DMS114 treated with DMSO at 0.1 percent for 48 hours (cell line): Measurements from ENCODE around the gene TREX2.

Experiments
- DNase-seq: peaks from one replicate; lab custom pipeline; 2025; ENCODE audit not compliant: unreplicated experiment; lab: John Stamatoyannopoulos, UW

Gene TREX2, protein sequence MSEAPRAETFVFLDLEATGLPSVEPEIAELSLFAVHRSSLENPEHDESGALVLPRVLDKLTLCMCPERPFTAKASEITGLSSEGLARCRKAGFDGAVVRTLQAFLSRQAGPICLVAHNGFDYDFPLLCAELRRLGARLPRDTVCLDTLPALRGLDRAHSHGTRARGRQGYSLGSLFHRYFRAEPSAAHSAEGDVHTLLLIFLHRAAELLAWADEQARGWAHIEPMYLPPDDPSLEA

GRCh38 chrX:153445856-153446635 lies at the start of gene TREX2:
Gene TREX2, minus strand, starts transcription at chrX:153446056. Its CDS starts 626 bp downstream, at chrX:153445430.
- no peak for DNase-seq

DNA sequence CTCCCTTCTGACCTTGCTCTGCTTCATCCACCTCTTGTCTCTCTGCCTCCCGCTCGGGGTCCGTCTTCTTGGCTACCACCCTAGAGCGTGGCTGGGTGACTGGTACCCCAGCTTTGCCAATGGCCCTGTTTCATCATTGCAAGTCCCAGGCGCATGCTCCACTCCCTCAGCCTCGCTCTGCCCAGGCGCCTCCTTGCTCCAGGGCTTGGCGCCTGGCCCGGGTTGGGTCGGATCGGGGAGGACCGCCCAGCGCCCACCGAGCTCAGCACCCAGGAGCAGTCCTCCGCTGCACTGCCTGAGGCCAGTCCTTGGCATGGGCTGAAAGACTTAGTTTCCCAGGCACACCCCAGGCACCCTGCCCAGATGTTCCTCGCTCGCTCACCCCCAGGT lies 49.5 kb upstream of the TREX2 start:
- DNase-seq = no peak

DNA sequence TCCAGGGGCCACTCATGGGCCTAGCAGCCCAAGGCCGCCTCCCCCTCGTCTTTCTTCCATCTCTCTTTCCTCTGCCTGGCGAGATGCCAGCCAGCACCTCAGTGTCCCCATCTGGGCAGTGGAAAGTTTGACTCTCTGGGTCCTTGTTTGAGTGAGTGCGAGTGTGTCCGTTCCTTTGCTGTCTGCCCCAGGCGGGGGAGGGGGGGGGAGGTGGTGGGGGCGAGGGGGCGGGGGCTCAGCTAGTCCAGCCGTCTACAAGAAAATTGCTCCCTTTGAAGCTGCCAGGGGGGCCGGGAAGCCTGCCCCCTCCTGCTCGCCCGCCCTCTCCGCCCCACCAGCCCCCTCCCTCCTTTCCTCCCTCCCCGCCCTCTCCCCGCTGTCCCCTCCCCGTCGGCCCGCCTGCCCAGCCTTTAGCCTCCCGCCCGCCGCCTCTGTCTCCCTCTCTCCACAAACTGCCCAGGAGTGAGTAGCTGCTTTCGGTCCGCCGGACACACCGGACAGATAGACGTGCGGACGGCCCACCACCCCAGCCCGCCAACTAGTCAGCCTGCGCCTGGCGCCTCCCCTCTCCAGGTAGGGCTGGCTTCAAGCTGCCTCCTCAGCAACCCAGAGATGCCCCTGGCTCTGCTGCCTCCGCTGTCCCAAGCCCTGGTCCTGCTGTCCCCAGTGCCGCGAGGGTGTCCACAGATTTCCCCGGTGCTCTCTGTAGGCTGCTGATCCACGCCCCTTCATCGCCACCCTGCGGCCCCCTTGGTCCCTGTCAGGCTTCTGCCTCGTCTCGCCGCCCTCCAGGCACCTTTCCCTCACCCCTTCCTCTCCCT lies 48.9 kb upstream of the TREX2 start, which contains the start of gene BGN:
Gene BGN (plus strand): TSS at position 440 of the 821 bp plus-strand sequence. CDS start 9,652 bp downstream, outside the sequence.
- no peak for DNase-seq

GRCh38 chrX:153494061-153494460 lies 48.2 kb upstream of the TREX2 start:
- DNase-seq = no peak

GRCh38 chrX:153493085-153493484 lies 47.2 kb upstream of the TREX2 start:
- no peak for DNase-seq

DNA sequence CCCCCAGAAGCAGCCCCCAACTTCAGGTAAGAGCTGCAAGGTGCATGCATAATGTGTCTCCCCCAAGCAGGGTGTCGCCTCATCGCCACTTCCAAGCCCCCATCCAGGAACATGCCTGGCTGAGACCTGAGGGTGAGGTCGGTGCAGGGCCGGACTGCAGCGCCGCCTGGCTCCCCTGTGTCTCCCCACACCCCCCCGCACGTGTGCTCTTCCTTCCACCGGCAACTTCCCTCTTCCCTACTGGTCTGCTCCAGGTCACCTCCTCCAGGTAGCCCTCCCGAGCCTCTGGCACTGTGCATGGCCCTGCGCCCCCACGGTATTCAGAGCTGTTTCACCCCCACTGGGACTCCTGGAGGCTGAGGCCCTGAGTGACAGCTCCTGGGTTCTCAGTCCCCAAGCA lies 46.7 kb upstream of the TREX2 start:
- no peak for DNase-seq

DNA sequence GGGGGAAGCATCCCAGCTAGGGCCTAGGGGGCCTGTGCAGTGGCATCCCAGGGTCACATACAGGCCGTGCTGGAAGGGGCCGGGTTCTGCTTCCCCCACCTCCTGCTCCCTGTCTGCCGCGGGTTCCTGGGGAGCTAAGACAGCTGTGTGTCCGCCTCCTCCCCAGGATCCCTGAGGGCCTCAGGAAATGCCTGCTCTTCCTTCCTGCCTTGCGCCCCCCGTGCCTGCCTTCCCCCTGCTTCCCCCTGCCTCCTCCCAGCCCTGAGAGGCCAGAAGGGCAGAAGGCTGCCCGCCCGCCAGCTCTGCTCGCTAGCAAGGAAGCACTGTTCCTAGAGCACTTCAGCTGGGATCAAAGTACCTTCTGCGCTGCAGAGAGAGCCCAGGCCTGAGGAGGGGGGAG lies 46.1 kb upstream of the TREX2 start:
- no peak for DNase-seq

DNA sequence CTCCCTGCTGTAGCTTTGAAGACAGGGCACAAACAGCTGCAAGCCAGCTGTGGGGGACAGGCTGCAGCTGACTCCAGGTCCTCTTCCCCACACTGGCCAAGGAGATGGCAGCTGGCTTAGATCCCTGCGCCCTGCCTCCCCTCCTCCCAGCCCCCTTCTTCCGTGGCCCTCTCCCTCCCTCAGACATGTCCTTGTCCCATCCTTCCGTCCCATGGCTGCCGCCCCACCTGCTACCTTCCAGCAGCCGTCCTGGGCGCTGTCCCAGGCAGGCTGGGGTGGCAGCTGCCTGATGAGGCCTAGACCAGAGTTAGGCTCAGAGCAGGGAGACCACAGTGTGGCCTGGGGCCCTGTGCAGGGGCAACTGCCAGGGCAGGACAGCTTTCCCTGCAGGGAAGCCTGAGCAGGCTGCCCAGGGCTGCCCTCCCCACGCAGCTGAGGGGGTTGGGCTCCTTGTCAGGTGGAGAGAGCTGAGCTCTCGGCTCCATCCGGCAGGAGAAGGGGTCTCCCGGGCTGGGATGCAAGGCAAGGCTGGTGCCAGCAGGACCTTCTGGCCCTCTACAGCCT lies 45.6 kb upstream of the TREX2 start:
- DNase-seq = no peak

GRCh38 chrX:153490217-153490930 lies 44.5 kb upstream of the TREX2 start:
- DNase-seq = no peak

- no peak for DNase-seq
Measured at GRCh38 chrX:153488231-153488914, 42.5 kb upstream of the TREX2 start.

DNA sequence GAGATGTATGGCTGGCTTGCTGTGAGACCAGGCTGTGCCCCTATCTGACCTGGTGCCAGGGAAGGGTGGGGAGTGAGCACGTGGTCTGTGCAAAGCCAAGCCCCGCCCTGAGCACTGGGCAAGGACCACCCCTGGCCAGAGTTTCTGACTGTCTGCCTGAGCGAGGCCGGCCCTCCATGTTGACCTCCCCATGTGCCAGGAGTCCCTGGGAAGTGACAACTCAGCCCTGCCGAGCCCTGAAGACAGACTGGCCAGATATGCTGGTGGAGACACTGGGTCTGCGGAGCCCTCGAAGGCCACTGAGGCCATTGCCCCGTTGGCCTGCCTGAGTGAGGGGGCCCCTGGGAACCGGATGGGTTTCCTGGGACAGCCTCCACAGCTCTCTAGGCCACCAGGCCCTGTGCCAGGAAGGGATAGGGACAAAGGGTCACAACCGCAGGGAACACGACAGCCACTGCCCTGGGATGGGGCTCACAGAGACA lies 41.8 kb upstream of the TREX2 start:
- DNase-seq = no peak

GRCh38 chrX:153486171-153486570 lies 40.3 kb upstream of the TREX2 start:
- DNase-seq = no peak

DNA sequence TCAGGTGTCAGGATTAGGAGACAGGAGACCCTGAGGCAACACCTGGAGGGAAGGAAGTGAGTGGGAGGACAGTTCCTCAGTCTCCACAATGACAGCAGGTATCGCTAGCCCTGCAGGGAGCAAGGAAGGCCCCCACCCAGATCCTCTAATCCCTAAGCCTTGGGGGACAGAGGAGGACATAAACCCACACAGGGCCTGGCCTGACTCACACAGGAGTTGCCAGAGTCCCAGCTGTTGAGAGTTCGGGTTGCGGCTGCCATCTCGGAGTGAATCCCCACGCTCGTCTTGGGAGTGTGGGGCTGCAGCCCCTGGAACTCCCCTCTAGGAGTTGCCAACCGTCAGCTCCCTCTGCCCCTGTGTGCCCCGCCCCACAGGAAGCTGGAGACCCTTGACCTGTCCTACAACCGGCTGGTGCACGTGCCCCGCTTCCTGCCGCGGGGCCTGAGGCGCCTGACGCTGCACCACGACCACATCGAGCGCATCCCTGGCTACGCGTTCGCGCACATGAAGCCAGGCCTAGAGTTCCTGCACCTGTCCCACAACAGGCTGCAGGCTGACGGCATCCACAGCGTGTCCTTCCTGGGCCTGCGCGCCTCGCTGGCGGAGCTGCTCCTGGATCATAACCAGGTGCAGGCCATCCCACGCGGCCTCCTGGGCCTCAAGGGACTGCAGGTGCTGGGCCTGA lies 39.7 kb upstream of the TREX2 start:
- DNase-seq = no peak

DNA sequence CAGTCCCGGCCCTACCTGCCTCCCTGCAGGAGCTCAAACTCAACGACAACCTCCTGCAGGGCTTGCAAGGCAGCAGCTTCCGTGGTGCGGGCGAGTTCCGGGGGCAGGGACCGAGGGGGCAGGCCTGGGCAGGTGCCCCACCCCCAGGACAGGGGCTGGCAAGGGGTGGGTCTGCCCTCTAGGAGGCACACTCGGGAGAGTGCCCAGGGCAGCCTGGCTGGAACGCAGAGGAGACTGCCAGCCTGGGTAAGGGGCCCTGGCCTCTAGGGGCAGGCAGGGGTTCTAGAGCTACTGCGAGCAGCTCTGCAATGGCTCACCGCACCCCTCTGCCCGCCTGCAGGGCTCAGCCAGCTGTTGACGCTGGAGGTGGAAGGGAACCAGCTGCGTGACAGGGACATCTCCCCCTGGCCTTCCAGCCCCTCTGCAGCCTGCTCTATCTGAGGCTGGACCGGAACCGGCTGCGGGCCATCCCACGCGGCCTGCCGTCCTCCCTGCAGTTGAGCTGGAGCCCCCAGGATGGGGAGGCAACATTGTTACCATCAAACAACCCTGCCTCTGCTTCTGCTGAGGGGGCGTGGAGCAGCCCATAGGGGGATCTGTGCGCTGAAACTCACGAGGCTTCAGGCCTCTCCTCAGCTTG lies 36.6 kb upstream of the TREX2 start:
- DNase-seq = no peak

- DNase-seq = no peak
Measured at GRCh38 chrX:153481043-153481442, 35.2 kb upstream of the TREX2 start.

DNA sequence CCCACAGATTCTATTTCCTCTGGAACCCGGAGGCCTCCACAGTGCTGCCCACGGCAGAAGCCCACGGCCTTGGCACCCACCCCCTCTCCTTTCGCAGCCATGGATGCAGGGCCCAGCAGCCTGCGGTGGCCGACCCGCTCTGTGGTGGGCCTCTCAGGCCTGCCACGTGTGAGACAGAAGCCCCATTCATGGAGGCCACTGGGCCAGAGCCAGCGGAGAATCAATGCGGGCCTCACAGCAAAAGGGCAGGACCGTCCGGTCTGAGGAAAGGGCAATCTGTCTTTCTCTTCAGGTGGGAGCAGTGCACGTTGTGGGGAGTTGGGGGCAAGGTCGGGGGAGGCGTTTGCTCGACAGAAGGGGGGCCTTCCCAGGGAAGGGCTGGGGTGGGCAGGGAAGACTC lies 32.9 kb upstream of the TREX2 start:
- DNase-seq = no peak

- no peak for DNase-seq
Measured at GRCh38 chrX:153477901-153478300, 32.0 kb upstream of the TREX2 start.

DNA sequence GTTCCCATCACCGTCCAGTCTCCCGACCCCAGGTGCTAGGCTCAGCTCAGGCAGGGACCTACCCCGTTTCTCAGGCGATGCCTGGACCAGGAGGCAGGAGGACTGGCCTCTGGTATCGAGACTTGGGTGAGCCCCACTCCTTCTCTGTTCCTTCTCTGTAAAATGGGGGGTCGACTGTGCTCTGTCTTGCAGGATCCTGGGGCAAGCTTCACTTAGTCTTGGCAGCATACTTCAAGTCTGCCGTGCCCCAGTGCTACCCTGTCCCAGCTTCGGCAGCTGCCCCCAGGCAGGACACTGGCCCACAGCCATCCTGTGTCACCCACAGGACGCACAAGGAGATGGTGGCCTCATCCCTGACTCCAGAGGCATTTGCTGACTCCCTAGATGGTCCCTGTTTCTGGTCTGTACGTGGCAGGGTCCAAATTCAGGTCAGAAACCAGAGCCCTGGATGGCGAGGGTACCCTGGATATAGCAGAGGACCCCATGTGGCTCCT lies 31.6 kb upstream of the TREX2 start:
- no peak for DNase-seq
